GM21717 (cell line): ENCODE measurements around the gene MORN1.

Source experiments
- ATAC-seq: cut with Tn5 transposase; IDR thresholded peaks from one replicate; pipeline ENCODE4 v1.9.1; 2021; ENCODE audit warnings: mild to moderate bottlenecking, moderate library complexity; ENCODE audit not compliant: unreplicated experiment

MORN1 gene

DNA sequence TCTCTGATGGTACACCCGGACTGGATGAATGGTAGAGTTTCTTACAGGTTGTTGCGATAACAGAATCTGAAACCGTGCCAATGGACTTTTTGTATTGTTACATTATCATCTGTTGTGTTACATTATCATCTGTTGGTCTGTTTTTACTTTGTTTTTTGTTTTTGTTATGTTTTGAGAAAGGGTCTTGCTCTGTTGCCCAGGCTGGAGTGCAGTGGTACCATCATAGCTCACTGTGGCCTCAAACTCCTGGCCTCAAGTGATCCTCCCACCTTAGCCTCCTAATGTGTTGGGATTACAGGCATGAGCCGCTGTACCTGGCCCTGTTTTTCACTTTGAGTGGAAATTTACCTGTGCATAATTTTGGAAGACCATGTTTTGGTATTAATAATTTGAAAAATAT lies 31.2 kb upstream of the MORN1 start:
- ATAC-seq, result no peak

GRCh38 chr1:2419416-2419815 lies 28.1 kb upstream of the MORN1 start:
- no peak for ATAC-seq

DNA sequence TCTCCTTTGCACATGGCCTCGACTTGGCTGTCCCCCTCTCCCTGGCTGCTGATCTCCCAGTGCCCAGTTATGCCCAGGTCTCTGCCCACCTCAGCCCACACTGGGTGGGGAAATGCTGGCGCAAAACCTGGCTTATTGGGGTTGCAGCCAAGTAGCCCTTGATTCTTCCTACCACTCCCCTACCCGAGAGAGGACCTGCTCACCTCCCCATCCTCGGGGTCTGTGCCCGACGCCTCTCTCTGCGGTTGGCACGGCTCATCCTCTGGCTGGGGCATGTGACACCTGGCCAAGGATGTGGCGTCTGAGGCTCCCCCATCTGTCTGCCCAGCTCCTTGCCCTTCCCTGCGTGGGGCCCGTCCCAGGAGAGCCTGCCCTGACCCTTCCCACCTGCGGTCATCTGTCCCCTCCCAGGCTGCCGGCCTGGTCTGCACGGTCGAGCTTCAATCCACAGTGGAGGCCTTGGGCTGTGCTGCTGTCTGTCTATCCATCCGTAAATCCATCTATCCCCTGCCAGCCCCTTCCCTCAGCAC lies 27.5 kb upstream of the MORN1 start:
- ATAC-seq, result no peak

GRCh38 chr1:2417833-2418225 lies 26.5 kb upstream of the MORN1 start:
- no peak for ATAC-seq

- no peak for ATAC-seq
Observed at GRCh38 chr1:2417083-2417832, 25.9 kb upstream of the MORN1 start.

GRCh38 chr1:2416403-2416802 lies 25.0 kb upstream of the MORN1 start:
- no peak for ATAC-seq

GRCh38 chr1:2415801-2416208 lies 24.5 kb upstream of the MORN1 start:
- no peak for ATAC-seq

GRCh38 chr1:2415337-2415736 lies 24.0 kb upstream of the MORN1 start:
- no peak for ATAC-seq

GRCh38 chr1:2414297-2414958 lies 23.1 kb upstream of the MORN1 start:
- no peak for ATAC-seq

DNA sequence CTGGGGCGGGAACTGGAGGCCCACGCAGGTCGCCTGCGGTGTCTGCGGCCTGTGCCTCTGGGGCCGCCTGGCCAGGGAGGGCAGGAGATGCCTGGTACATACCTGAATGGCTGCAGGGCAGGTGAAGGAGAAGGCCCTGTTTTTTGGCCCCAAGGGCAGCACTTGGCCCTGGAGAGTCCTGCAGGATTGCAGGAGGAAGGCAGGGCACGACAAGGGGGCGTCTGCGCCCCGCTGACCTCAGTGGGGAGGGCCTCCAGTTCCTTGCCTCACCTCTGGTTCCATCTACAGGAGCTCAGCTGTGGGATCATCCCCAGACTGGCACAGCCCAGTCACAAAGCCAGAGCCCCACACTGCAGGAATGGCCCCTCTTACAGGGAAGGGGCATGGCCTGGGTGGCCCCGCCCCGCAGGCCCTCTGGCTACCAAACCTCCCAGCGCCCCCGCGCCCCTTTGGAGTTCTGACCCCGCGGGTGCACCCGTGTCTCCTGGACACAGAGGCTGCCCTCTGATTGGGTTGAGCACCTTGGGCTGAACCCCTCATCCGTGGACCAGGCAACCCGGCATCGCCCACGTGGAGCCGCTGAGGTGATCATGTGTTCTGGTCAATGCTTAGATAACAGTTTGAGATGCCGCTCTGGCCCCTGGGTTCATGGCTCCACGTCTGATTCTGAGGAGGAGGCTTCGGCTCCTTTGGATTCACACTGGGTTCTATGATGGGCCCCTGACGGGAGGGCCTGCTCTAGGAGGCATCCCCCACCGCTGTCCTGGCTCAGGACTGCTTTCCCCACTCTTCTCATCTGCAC lies 22.3 kb upstream of the MORN1 start:
- no peak for ATAC-seq

DNA sequence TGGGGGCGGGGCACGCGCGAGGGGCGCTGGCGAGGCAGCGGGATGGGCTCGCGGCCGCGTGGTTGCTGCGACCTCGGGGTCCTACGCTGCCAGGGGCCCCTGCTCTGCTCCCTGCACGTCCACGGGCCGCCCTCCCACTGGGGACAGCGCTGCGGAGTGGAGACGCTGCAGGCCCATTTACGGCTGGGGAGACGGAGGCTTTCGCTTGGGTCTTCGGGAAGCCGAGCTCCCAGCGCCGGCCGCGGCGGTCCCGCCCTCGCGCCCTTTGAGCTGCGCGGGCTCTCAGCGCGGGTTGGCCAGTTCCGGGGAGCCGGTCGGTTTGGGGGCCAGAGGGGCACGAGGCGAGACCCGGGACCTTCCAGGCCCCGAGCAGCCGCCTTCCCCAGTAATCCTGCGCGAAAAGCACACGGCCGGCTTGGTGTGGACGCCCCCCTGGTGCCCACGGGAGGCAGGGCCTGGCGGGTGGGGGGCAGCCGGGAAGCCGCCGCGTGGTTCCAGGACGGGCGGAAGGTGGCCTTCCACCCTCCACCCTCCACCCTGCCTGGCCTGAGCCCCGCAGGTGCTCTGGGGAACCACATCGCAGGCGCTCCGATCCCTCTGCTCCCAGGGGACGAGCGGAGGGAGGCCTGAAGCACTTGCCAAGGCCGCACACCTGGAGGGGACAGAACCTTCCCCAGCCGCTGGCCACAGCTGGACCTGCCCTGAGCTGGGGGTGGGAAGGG lies 21.6 kb upstream of the MORN1 start:
- peak; percentile 18 for ATAC-seq

GRCh38 chr1:2412395-2412772 lies 21.0 kb upstream of the MORN1 start, which contains the start of gene PEX10:
TSS of gene PEX10 (minus strand) at chr1:2412564. CDS start at chr1:2412502, 62 bp downstream.
- ATAC-seq, result peak; percentile 78

- peak; percentile 23 for ATAC-seq
Observed at GRCh38 chr1:2411801-2412394, 20.5 kb upstream of the MORN1 start.

GRCh38 chr1:2409745-2410144 lies 18.4 kb upstream of the MORN1 start:
- no peak for ATAC-seq

DNA sequence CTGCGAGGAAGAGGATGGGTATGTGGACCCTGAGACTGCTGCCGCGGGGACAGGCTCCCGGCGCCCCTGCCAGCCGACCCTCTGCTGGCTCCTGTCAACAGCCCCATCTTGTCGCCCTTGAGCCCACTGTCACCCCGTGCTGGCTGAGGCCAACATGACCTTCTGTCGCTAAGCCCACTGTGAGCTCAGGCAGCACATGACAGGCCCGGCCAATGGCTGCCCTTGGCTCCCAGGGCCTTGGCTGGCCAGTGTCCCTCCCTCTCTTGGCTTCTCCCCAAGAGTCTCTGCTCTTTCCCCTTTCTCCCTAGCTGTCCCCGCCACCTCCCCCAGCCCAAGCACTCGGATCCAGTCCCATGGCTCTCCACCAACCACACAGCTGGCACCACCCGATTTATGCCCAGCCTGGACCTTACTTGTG lies 17.5 kb upstream of the MORN1 start:
- ATAC-seq, result no peak

- no peak for ATAC-seq
Observed at GRCh38 chr1:2408456-2408855, 17.1 kb upstream of the MORN1 start.

- ATAC-seq, result no peak
Observed at GRCh38 chr1:2407991-2408275, 16.6 kb upstream of the MORN1 start.

DNA sequence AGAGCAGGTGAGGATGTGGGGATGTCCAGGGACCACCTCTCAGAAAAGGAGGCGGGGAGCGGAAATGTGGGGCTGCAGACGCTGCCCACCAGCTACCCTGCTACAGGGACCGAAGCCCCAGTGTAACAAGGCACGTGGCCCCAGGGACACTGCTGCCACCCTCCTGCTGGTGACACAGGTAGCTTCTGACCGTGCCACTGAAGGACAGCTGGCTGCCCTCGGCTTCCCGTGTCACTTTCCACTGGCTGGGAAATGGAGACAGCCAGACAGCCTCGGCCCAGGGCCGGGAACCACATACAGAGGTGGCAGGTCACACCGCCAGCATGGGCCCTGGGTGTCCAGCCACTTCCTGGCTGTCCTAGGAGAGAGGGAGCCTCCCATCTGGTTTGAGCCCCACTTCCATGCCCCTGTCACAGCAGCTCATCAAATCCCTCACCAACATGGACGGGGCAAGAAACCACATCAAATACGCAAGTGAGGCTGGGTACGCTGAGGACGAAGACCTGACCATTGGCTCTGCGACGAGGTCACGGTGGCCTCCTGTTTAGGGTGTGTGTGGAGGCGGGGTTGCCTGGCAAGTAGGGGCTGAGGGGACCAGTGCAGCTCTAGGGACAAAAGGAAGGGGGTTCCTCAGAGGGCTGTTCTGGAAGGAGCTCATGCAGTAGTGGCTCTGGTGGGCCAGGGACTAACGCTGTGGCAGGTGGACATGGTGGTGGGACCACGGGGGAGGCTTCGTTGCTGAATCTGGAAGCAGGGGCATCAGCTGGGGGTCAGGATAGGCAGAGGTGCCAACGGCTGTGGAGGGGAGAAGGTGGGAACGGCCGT lies 16.0 kb upstream of the MORN1 start:
- ATAC-seq, result no peak

DNA sequence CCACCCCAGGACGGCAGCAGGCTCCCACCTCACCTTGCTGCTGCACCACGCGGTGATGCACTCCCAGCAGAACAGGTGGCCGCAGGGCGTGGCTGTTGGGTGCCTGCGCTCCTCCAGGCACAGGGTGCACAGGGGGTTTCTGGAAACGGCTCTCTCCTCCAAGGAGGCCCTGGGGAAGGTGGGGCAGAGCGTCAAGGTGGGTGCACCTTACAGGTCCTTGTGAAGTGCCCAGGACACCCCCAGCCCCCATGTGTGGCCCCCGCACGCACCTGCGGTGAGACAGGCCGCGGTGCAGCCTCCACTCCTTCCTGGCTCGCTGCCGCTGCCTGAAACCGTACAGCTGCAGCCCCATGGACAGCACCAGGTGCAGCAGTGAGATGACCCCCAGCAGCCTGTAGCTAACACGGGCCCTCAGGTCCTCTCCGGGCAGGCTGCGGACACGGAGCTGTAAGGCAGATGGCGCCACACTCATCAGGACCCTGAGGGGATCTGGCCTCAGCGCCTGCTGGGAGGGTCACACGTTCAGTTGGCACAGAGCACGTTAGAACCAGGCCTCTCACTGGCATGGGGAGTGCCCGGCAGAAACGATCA lies 15.2 kb upstream of the MORN1 start:
- no peak for ATAC-seq
